ENCODE results near the gene SLC7A6OS.

SLC7A6OS gene

GRCh38 chr16:68252383-68252782 is 58.4 kb downstream of the SLC7A6OS start:
- DNase-seq: no peak

- no peak for DNase-seq
Measured at GRCh38 chr16:68251832-68252231, 58.9 kb downstream of the SLC7A6OS start.

- no peak for DNase-seq
Measured at GRCh38 chr16:68250951-68251350, 59.8 kb downstream of the SLC7A6OS start.

GRCh38 chr16:68249371-68249770 is 61.4 kb downstream of the SLC7A6OS start:
- DNase-seq: no peak

Measured in fibroblast of skin of back (primary cell).